GM21737 (cell line): ENCODE data around the gene COQ9.
"Not testable (repeated sequence)": the region's sequence is repeated elsewhere in the genome, so short reads cannot be mapped to it uniquely, and the experiment has no call there.

Experiments
- ATAC-seq: cut with Tn5 transposase; IDR thresholded peaks from one replicate; pipeline ENCODE4 v1.9.1; 2021; ENCODE audit warnings: mild to moderate bottlenecking, moderate library complexity; ENCODE audit not compliant: unreplicated experiment

The COQ9 gene

DNA sequence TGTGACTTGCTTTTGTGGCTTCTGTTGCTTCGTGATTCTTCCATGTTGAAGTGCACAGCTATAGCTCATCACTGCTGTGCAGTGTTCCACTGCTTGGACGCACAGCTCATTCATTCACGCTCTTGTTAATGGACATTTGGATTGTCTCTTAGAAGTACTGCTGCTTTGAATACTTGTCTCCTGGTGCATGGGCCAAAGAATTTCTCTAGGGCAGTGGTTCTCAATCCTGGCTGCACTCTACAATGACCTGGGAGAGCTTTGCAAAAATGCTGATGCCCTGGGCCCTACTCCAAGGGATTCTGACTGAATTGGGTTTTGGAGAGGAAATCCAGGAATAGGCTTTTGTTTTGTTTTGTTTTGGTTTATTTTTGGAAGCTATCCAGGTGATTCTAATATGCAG is 22.7 kb upstream of the COQ9 start:
- ATAC-seq, result no peak

DNA sequence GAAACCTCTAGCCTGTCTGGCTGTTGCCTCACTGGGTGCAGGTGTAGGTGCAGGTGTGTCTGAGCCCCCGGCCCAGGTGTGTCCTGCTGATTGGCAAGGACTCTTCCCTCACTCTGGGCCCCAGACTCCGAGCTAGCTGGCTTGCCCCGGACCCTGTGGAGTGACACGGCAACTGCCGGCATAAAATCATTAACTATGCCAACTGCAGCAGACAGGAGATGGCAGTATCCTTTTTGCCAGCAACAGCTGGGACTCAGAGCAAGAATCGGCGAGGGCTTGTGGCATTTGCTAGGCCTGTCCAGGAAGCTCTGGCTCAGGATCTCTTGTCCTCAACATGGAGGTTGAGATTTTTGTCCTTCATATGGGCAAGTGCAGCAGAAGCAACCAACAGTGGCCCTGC is 20.9 kb upstream of the COQ9 start:
- no peak for ATAC-seq

DNA sequence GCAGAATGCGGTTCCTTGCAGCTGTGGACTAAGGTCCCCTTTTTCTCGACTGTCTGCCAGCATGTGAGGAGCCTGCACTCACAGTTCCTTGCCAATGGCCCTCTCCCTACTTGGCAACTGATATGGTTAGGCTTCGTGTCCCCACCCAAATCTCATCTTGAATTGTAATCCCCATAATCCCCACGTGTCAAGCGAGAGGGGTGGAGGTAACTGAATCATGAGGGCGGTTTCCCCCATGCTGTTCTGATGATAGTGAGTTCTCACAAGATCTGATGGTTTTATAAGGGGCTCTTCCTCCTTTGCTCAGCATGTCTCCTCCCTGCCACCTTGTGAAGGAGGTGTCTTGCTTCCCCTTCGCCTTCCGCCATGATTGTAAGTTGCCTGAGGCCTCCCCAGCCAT is 20.0 kb upstream of the COQ9 start:
- no peak for ATAC-seq

DNA sequence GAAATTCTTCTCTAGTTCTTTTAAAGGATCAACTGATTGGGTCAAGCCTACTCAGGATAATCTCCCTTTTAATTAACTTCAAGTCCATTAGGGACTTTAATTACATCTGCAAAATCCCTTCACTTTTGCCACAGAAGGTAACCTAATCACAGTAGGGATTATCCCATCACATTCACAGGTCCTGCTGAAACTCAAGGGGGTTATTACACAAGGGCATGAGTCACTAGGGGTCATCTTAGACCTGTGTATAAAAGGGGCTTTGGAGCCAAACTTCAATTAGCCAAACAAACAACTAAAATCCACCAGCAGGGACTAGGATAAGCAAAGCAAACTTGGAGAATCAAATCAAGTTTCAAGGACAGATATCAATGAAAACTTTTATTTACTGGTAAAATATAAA is 19.5 kb upstream of the COQ9 start:
- no peak for ATAC-seq

DNA sequence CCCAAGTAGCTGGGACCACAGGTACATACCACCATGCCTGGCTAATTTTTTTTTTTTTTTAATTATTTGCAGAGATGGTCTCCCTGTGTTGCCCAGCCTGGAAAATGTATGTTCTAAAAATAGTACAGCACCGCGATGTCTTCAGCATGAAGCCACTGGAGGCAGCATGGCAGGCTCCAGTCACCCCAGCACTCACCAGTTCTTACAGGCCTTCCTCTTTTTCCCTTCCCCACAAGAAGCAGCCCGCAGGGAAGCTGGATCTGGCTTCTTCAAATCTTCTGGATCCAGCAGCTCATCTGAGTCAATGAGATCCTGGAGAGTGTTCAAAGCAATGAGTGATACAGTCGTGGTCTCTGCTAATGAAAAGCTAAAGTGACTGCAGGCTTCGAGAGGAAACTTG is 16.3 kb upstream of the COQ9 start:
- no peak for ATAC-seq

DNA sequence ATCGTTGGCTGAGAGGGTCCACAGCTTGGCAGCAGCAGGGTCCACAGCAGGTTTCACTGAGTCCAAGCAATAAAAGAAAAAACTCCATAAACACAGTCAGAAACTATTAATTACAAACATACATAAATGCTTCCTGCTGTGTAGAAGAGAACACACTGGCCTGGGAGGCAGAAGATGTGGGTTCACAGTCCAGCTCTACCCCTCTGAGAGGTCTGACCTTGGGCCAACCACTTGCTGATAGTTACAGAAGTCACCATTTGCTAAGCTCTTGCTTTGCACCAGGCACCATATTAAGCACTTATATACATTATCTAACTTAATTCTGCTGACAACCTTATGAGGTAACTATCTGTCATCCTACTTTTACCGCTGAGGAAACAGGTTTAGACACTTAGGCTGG is 14.8 kb upstream of the COQ9 start:
- no peak for ATAC-seq

DNA sequence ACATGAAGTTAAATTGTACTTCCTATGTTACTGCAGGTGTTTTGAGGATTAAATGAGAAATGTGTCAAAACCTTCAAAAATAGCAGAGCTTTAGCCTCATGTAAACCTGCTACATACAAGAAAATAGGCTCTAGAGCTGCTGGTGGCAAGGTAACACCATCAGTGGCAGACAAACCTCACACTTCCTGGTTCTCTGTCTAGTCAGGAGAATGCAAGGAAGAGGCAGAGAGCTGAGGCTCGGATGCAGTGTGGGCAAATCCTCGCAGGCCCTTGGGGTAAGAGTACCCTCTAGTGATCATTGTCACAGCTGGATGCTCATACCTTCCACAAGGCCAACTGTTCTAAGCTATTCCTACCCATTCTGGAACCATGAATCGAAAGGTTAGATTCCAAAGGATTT is 14.3 kb upstream of the COQ9 start:
- ATAC-seq, result no peak

DNA sequence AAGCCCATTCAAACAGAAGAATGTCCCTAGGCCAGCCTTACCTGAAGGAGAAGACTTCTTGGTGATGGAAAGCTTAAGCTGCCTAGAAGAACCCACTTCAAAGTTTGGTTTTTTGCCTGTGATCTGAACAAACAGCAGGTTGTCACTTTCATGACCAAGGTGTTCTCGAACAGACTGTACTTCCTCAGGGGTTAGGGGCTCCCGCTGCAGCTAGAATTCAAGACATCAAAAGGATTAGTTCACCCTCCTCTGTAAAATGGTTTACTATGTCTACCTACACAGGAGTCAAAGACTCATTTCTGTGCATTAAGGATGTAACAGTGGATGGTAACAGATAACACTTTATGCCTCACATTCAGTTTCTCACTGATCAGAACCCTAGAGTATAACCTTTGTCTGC is 13.3 kb upstream of the COQ9 start:
- ATAC-seq, result no peak

DNA sequence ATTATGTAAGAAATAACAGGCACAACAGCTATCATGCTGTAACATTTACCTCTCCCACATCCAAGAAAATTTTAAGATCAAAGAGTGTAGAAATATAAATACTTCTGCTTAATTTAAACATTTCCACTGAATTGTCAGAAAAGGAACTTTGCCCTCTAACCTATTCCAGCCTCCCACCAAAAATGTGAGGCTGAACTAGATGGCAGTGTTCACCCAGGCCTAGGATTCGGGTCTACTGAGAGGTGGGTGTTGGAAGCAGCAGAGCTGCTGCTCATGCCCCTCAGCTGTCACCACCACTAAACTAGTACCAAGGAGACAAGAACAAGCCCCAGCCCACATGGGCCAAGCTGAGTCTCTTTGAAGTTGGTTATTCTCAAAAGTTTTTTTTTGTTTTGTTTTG is 11.4 kb upstream of the COQ9 start:
- ATAC-seq, result no peak

DNA sequence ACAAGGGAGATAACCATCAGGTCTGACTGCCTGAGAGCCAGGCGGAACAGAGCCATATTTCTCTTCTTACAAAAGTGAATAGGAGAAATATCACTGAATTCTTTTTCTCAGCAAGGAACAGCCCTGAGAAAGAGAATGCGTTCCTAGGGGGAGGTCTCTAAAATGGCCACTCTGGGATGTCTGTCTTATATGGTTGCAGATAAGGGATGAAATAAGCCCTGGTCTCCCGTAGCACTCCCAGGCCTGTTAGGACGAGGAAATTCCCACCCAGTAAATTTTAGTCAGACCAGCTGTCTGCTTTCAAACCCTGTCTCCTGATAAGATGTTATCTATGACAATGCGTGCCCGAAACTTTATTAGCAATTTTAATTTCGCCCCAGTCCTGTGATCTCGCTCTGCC is 7.3 kb upstream of the COQ9 start:
- ATAC-seq, result not testable (repeated sequence)

DNA sequence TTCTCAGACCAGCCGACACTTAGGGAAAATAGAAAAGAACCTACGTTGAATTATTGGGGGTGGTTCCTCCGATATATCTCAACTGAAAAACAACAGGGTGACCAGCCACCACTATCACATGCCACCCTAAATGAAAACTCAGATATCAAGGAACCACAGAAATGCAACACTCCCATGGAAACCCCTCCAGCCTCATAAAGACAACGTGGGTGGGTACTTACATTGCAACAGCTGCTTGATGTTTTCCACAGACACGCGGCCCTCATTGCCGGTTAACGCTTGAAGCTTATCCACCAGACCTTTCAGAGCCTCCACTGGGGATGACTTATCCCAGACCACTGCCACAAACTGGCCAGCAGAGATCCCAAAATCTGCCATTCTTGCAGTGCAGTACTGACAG is 6.7 kb upstream of the COQ9 start:
- not testable (repeated sequence) for ATAC-seq

DNA sequence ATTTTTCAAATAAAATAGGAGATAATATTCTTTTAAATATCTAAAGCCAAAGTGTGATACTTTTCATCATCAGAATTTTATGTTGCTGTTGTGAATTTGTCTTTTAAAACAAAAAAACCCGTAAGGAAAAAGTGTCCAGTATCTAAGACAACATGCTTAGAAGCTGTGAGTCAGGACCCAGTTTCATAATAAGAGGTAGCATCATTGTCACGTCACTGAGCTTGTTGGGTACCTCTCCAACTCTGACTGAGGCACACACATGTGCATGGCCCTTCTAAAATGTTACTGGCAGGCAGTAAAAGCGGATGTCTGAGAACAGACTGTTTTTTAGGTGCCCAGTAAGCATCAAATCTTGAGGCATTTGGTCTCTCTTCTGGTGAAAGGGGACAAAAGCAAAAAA is 2.6 kb upstream of the COQ9 start:
- ATAC-seq, result no peak

DNA sequence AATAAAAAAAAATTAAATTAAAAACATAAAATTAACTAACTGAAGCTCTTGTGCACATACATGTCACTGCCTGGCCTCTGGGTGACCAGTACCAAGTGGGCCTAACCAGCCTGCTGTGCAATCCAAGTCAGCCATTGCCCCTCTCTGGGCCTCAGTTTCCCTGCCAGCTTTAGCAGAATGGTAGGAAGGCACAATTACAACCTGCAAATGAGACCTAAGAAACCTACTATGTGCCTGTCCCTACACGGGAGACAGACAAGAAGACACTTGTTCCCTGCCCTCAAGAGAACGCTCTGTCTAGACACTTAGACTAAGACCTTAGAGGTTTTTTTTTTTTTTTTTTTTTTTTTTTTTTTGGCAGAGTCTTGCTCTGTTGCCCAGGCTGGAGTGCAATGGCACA is 1.8 kb upstream of the COQ9 start:
- no peak for ATAC-seq

DNA sequence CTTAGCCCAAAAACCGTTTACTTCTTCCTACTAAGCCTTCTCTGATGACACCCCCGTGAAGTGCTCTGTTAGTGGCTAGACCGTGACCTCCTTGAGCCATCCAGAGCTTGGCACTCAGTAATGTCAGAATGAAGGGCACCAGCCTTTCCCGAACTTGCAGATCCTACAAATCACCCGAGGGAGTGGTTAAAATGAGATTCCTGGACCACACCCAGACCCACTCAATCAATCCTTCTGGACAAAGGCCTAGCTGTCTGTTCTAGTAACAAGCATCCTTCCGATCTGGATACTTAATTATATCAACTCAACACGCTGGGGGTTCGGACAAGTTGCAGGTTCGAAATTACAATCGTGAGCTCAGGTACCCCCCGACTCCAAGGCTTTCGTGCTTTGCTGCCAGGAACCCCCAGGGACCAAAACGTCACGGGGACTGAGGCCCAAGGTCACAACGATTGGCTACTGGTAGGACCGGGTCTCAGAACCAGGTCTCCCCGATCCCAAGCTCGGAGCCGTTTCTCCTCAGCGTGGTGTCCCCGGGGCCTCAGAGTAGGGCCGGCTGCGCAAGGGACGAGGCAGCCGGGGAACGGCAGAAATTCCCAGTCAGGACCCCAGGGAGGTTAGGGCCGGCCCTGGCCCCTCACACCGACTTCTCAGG is 621 bp upstream of the COQ9 start:
- ATAC-seq, result peak; percentile 18

DNA sequence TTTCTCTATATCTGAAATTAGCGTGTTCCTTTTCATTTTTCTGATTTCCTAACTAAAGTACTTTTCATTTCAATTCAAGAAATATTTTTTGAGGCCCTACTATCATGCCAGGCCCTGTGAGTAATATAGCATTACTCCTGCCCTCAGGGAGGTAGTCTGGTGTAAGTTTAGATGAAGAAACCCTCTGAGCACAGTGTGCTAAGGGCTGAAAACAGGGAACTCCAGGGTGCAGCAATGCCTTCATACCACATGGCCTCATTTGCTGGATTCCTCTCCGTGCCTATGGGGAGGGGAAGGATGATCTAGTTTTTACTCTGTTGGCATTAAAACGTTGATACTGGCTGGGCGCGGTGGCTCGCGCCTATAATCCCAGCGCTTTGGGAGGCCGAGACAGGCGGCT is 4.7 kb downstream of the COQ9 start:
- ATAC-seq, result no peak

DNA sequence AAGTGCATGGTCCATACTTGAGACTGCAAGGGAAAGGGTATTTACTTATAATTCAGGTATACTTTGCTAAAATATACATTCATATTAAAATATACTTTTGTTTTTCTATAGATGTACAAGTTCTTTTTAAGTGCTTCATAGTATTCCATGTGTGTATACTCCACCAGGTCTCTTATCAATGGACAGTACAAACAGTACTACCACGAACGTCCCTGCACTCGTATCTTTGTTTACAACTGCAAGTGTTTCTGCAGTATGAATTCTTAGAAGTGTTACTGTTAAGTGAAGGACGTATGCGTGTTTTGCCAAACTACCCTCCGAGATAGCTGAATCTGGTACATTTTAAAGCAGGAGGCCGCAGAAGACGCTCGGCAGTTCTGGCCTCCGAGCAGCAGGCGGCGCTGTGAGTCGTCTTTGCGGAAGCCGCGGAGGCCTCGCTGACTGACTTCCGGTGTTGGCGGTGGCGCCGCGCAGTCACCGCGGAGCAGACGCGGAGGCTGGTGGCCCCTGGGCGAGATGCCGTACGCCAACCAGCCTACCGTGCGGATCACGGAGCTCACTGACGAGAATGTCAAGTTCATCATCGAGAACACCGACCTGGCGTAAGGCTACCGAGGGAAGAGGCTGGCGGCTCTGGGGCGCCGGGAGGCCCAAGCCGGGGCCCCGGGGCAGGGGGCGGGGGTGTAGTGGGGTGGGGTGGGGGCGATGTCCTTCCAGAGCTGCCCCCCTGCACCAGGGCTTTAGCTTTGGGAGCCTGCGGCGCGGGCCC is 15.1 kb downstream of the COQ9 start, which contains the start of gene POLR2C:
Gene POLR2C, plus strand, starts transcription at position 471 of the 769 bp plus-strand sequence. Its CDS starts 46 bp downstream, at position 517.
- peak; percentile 88 for ATAC-seq

DNA sequence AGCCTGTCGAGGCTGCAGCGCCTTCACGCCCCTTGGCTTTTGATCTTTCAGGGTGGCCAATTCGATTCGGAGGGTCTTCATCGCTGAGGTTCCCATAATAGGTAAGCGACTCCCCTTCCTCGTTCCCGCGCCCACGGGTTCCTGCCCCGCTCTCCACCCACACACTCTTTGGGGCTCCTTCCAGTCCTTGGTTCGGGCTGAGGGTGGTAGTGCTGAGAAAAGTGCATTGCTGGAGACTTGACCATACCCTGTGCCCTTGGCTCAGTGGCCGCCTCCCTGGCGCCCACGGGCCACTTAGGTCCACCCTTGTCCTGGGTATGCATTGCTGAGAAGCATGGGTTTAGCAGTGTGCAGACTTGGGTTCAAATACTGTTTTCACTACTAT is 15.7 kb downstream of the COQ9 start:
- ATAC-seq, result no peak

DNA sequence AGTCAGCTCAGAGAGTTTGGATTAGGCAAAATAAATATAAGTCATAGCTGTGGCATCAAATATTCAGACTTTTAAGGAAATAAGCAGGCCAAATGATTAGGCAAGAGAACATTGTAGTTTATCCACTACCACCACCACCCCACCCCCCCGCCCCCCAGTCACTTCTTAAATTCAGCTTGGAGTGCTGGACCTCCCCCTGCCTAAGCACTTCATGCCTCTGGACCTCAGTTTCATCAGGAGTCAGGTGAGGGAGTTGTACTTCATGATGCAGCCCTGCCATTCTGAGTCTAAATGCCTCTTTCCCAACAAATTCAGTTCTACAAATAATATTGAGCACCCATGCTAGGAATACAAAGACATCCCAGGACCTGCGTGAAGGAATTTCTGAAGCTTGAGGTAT is 17.2 kb downstream of the COQ9 start:
- no peak for ATAC-seq

DNA sequence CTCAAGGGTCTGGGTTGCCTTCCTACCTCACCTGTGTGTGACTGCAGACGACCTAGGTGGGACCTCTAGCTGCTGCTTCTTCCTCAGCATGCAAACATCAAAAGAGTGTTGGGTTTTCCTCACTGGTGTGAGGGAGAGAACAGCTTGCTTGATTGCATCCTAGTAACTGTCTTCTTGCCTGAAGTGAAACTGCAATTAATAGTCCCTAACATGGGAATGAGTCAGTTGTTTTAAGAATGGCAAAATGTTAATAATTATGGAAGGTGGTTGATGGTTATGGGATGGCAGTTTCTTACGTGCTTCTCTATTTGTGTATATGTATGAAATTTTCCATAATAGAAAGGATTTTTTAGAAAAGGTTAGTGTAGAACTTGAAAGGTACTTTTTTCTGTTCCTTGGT is 21.1 kb downstream of the COQ9 start:
- ATAC-seq, result no peak

DNA sequence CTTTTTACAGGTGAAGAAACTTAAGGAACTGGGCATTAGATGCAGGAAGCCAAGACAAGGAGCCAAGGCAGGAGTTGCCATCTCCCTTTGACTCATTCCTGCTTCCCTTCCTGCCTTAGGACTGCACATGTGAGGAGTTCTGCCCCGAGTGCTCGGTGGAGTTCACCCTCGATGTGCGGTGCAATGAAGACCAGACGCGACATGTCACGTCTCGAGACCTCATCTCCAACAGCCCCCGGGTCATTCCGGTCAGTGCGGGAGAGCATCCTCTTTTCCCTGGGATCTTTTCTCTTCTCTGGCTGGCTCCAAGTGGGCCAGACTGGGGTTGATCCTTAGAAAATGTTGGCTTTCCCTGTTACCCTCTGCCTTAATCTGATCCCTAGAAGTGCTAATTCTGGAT is 21.8 kb downstream of the COQ9 start:
- no peak for ATAC-seq

DNA sequence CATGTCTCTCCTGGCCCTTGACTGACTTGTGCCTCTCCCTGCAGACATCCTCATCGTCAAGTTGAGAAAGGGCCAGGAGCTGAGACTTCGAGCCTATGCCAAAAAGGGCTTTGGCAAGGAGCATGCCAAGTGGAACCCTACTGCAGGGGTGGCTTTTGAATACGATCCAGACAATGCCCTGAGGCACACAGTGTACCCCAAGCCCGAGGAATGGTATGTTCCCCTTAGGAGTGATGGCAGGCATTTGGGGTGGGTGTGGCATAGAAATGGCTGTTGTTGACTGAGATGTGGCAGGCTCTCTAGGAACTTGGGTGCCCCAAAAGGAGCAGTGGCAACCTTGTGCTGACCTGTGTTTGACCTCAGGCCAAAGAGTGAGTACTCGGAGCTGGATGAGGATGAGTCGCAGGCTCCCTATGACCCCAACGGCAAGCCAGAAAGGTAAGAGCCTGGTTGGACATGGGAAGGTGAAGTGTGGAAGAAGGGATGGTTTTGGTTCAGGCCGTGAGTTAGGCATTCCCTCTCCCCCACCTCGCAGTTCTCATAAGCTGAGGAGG is 22.7 kb downstream of the COQ9 start:
- ATAC-seq, result no peak

DNA sequence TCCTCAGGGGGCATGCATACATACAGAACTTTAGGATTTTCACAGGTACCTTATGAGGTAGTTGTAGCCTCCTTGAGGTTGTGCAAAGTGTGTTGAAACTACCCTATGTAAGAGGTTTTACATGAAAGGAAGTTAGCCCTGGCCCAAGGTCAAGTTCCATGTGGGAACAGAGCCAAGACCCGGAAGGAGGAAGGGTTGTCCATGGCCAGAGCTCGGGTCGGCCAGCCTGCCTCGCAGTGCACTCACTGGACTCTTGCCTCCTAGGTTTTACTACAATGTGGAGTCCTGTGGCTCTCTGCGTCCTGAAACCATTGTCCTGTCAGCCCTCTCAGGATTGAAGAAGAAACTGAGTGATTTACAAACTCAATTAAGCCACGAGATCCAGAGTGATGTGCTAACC is 23.4 kb downstream of the COQ9 start:
- ATAC-seq, result no peak
